HCT116 (cell line): ENCODE results near the gene CHKA. TPM values are rescaled to one million over a fixed set of nuclear protein-coding genes. Genes with fewer than 3 reads are reported as not detected.

ENCODE experiments used
- ATAC-seq: fragments of 200-7000 bp; cut with Tn5 transposase; 2 replicates; pipeline ENCODE4 v1.9.1; 2020; ENCODE audit warnings: mild to moderate bottlenecking, moderate library complexity
- Bru-seq: library from RNA; stranded (reverse); fragments of 400-500 nt; gene quantifications from one replicate; lab custom pipeline; 2021; lab: Mats Ljungman, UMichigan
- BruChase-seq, 2 experiments: library from RNA; stranded (reverse); fragments of 400-500 nt; gene quantifications; one replicate each; lab custom pipeline; 2021; lab: Mats Ljungman, UMichigan
- BruUV-seq: library from RNA; stranded (reverse); fragments of 400-500 nt; replicated peaks from 2 replicates; lab custom pipeline; 2021; lab: Mats Ljungman, UMichigan
- CTCF ChIA-PET: fragments of 300-600 bp; sonication (Branson Sonifier 250); formaldehyde crosslinking; loops from one replicate; lab custom pipeline; 2021; ENCODE audit warnings: antibody characterized with exemption; lab: Charles Lee
- POLR2A ChIA-PET: fragments of 300-600, 350-600 bp; sonication (Branson Sonifier 250); formaldehyde crosslinking; loops from one replicate; lab custom pipeline; 2021; ENCODE audit warnings: antibody characterized with exemption; lab: Charles Lee
- RAD21 ChIA-PET, 2 experiments: fragments of 300-600 bp; sonication (Branson Sonifier 250); formaldehyde crosslinking; loops; one replicate each; lab custom pipeline; 2023; ENCODE audit warnings: low total read pairs in 2 of 2; ENCODE audit not compliant: uncharacterized antibody in 2 of 2, unreplicated experiment in 2 of 2, low non-redundant PET in 1 of 2; lab: Charles Lee
- DNase-seq: peaks from one replicate; pipeline ENCODE4 v3.0.0-alpha.2; 2010; ENCODE audit warnings: low read depth, low spot score
- H2AFZ ChIP-seq: fragments of 200-600 bp; shearing (Covaris generic), sonication (generic); 2 replicates; pipeline ENCODE4 v1.6.1; 2017; ENCODE audit warnings: low read depth, mixed run types, mixed read lengths, antibody characterized with exemption, low read length; ENCODE audit not compliant: poor library complexity, severe bottlenecking
- H3K27ac ChIP-seq: 2 replicates; pipeline ENCODE4 v1.5.1; 2012; ENCODE audit warnings: low read depth, low read length
- H3K27me3 ChIP-seq: fragments of 200-600 bp; sonication (generic); 2 replicates; pipeline ENCODE4 v1.6.1; 2016; ENCODE audit warnings: mixed run types, low read length, mixed read lengths; ENCODE audit not compliant: insufficient read depth
- H3K36me3 ChIP-seq, 2 experiments: fragments of 200-500 bp in 1 of 2; fragments of 200-600 bp in 1 of 2; sonication (Bioruptor generic) in 1 of 2; sonication (generic) in 1 of 2; 2 replicates each; pipeline versions ENCODE4 v1.5.1 to v1.6.1; 2014 to 2016; ENCODE audit warnings: low read length in 2 of 2, inconsistent platforms in 1 of 2, mixed read lengths in 1 of 2, mixed run types in 1 of 2; ENCODE audit not compliant: insufficient read depth in 2 of 2, control insufficient read depth in 1 of 2
- H3K4me1 ChIP-seq, 2 experiments: fragments of 200-600 bp in 1 of 2; sonication (generic) in 1 of 2; 2 replicates each; pipeline versions ENCODE4 v1.5.1 to v1.6.1; 2012 to 2017; ENCODE audit warnings: low read length in 2 of 2, inconsistent platforms in 1 of 2, mild to moderate bottlenecking in 1 of 2, mixed read lengths in 1 of 2, mixed run types in 1 of 2, moderate library complexity in 1 of 2; ENCODE audit not compliant: insufficient read depth in 2 of 2, control insufficient read depth in 1 of 2
- H3K4me2 ChIP-seq: fragments of 200-600 bp; sonication (generic); 2 replicates; pipeline ENCODE4 v1.6.1; 2017; ENCODE audit warnings: mixed run types, low read length, mixed read lengths
- H3K4me3 ChIP-seq, 2 experiments: fragments of 200-600 bp in 1 of 2; sonication (generic) in 1 of 2; replicated peaks in 1 of 2; 2 replicates each; pipeline ENCODE4 v1.5.1; 2011 to 2016; ENCODE audit warnings: low read length in 2 of 2, control low read depth in 1 of 2, low read depth in 1 of 2, mild to moderate bottlenecking in 1 of 2, mixed read lengths in 1 of 2, mixed run types in 1 of 2
- H3K79me2 ChIP-seq: fragments of 200-600 bp; sonication (generic); 2 replicates; pipeline ENCODE4 v1.6.1; 2017; ENCODE audit warnings: mild to moderate bottlenecking, mixed run types, low read length, moderate library complexity, mixed read lengths; ENCODE audit not compliant: insufficient read depth
- H3K9ac ChIP-seq: fragments of 200-600 bp; sonication (generic); 2 replicates; pipeline ENCODE4 v1.6.1; 2016; ENCODE audit warnings: low read length, mixed read lengths
- H3K9me2 ChIP-seq: fragments of 200-600 bp; sonication (generic), shearing (Covaris generic); 2 replicates; pipeline ENCODE4 v1.6.1; 2017; ENCODE audit warnings: mixed run types, mild to moderate bottlenecking, moderate library complexity; ENCODE audit not compliant: insufficient read depth
- H3K9me3 ChIP-seq, 2 experiments: fragments of 200-500 bp in 1 of 2; fragments of 200-600 bp in 1 of 2; sonication (Bioruptor generic) in 1 of 2; sonication (generic) in 1 of 2; 2 replicates each; pipeline ENCODE4 v1.6.1; 2014 to 2017; ENCODE audit warnings: low read length in 2 of 2, mixed read lengths in 2 of 2, inconsistent platforms in 1 of 2, low read depth in 1 of 2, mild to moderate bottlenecking in 1 of 2, mixed run types in 1 of 2, moderate library complexity in 1 of 2; ENCODE audit not compliant: control insufficient read depth in 1 of 2, insufficient read depth in 1 of 2
- H4K20me1 ChIP-seq: fragments of 200-600 bp; sonication (generic), shearing (Covaris generic); 2 replicates; pipeline ENCODE4 v1.6.1; 2017; ENCODE audit warnings: mixed run types, mild to moderate bottlenecking, moderate library complexity; ENCODE audit not compliant: insufficient read depth
- EGR1 ChIP-seq: IDR thresholded peaks from 2 replicates; pipeline ENCODE4 v1.6.1; 2012; ENCODE audit warnings: low read depth
- EZH2phosphoT487 ChIP-seq: fragments of 200-600 bp; IDR thresholded peaks from 2 replicates; pipeline ENCODE4 v1.6.1; 2018; ENCODE audit warnings: antibody characterized with exemption, borderline replicate concordance
- POLR2A ChIP-seq: IDR thresholded peaks from 2 replicates; pipeline ENCODE4 v1.7.0; 2011; ENCODE audit warnings: borderline replicate concordance; ENCODE audit not compliant: insufficient read depth, insufficient read length; ENCODE audit errors: extremely low read depth
- POLR2AphosphoS5 ChIP-seq: IDR thresholded peaks from 2 replicates; pipeline ENCODE4 v1.6.1; 2011; ENCODE audit warnings: mild to moderate bottlenecking, low read depth, low read length, moderate library complexity
- RAD21 ChIP-seq: IDR thresholded peaks from 2 replicates; pipeline ENCODE4 v1.6.1; 2012; ENCODE audit warnings: low read depth, mild to moderate bottlenecking
- SIN3A ChIP-seq: IDR thresholded peaks from 2 replicates; pipeline ENCODE4 v1.6.1; 2012; ENCODE audit warnings: low read depth
- SP1 ChIP-seq: IDR thresholded peaks from 2 replicates; pipeline ENCODE4 v1.6.1; 2012; ENCODE audit warnings: low read depth
- TCF7L2 ChIP-seq: IDR thresholded peaks from 2 replicates; pipeline ENCODE4 v1.7.0; 2011; ENCODE audit warnings: borderline replicate concordance, inconsistent platforms; ENCODE audit not compliant: insufficient read depth, insufficient read length; ENCODE audit errors: extremely low read depth
- ZFX ChIP-seq: fragments of 450-650 bp; IDR thresholded peaks from 2 replicates; pipeline ENCODE4 v1.6.1; 2017
- intact Hi-C: fragments of 100-400 bp; cut with micrococcal nuclease; formaldehyde crosslinking; loops from 2 replicates; pipeline ENCODE4 v1.10.0; 2022
- long read RNA-seq: library from polyadenylated mRNA; unstranded; transcript quantifications from one replicate; pipeline ENCODE4 v2.0.0, GENCODE V29; 2021; ENCODE audit not compliant: unreplicated experiment
- polyA plus RNA-seq: library from polyadenylated mRNA; unstranded; fragments of >200 nt; gene quantifications from 2 replicates; pipeline ENCODE4 v1.2.1, GENCODE V29; 2012; ENCODE audit warnings: missing spikeins
- total RNA-seq: library from RNA; stranded (reverse); gene quantifications from one replicate; pipeline ENCODE4 v1.2.1, GENCODE V29; 2021; ENCODE audit not compliant: unreplicated experiment
- TF ChIP-seq, protein P1 (sequence below): IDR thresholded peaks from 2 replicates; pipeline ENCODE4 v1.6.1; 2012
- TF ChIP-seq, protein P2 (sequence below): IDR thresholded peaks from 2 replicates; pipeline ENCODE4 v1.6.1; 2011; ENCODE audit warnings: mild to moderate bottlenecking, low read length, moderate library complexity; ENCODE audit not compliant: insufficient replicate concordance; ENCODE audit errors: extremely low read depth
- TF ChIP-seq, protein P3 (sequence below): IDR thresholded peaks from 2 replicates; pipeline ENCODE4 v1.6.1; 2012; ENCODE audit warnings: low read depth

The CHKA gene
- total RNA-seq (33.1 TPM), Bru-seq, nascent RNA (percentile 87 among the genes with signal in this experiment), BruChase-seq, experiment 1, labeled RNA remaining after a 6-hour chase (percentile 68 among the genes with signal in this experiment), BruChase-seq, experiment 2, labeled RNA remaining after a 2-hour chase (percentile 70 among the genes with signal in this experiment)
- polyA plus RNA-seq: 12.6 and 15.6 TPM in 2 replicates
- long read RNA-seq, transcript CHKA-201 (12 exons, 2,530 nt): major isoform, 79 of 125 reads
- long read RNA-seq, transcript CHKA-202 (11 exons, 1,755 nt): minor isoform, 16 of 125 reads
- long read RNA-seq, partial matches to known transcripts: 7 of 125 reads
- long read RNA-seq, other reads (novel, unspliced or antisense): 23 of 125 reads

DNA sequence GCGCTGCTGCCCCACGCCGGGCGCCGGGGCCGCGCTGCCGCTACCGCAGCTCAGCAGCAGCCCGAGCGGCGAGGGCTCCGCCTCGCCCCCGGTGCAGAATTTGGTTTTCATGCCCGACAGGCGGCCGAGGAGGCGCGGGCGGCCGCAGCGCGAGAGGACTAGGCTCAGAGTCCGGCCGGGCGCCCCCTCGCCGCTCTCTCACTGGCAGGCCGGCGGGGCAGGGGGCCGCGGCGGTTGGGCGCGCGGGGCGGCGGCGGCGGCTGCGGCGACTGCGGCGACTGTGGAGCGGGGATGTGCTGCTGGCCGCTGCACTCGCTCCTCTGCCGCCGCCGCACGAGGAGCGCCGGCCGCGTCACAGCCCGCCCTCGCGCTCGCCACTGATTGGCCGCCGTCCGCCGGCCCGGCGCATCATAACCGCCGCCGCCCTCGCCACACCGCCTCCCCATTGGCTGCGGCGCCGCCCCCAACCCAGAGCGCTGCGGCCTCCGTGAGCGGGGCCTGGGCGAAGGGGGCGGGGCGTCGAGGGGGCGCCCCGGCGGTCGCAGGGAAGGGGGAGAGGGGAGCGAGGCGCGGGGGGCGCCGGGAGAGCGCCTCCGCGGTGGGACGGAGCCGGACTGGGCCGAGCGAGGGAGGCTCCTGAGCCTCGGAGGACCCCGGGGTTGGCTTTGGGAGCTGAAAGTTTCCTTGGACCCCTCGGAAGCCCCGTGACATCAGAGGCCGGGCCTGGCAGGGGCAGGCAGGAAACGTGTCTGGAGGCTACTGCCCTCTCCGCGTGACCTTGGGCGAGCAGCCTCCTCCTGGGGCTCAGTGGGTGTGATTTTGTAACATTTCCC, at the start of gene CHKA:
TSS of gene CHKA (minus strand) at position 322 of the 833 bp plus-strand sequence. CDS start at position 111, 211 bp downstream.
- Histone ChIP-seq H3K9ac (peak within 1 kb of the TSS; percentile 74), H3K4me3 (peak within 1 kb of the TSS; percentile 58 to 70), H3K4me1 (peaks cover 46 to 81% of the 10 kb centered on the region in 2 experiments), H3K27ac (peak within 1 kb of the TSS; percentile 74), H4K20me1 (peaks cover 8% of the 10 kb centered on the region; the same call in 1 of the 2 replicates), H3K9me3 (no peaks in the 10 kb centered on the region), H3K4me2 (peak within 1 kb of the TSS; percentile 92), H2AFZ (no peak within 1 kb of the TSS), H3K9me2 (no peaks in the 10 kb centered on the region), H3K79me2 (peaks cover 40% of the 10 kb centered on the region), H3K27me3 (no peaks in the 10 kb centered on the region), H3K36me3 (no peaks in the 10 kb centered on the region)
- no TSS peak for BruUV-seq
- ATAC-seq: peak; percentile 91
- ChIA-PET CTCF (no interaction called here), RAD21 (no interaction called here), POLR2A (no interaction called here)
- TF ChIP-seq POLR2AphosphoS5 (peak; percentile 71), TCF7L2 (peak; percentile 32), SIN3A (no peak), EZH2phosphoT487 (no peak), SP1 (peak; percentile 77), EGR1 (peak; percentile 56), ZFX (no peak; the same call in 1 of the 2 replicates), RAD21 (no peak), POLR2A (peak; percentile 56)
- TF ChIP-seq, protein P1, sequence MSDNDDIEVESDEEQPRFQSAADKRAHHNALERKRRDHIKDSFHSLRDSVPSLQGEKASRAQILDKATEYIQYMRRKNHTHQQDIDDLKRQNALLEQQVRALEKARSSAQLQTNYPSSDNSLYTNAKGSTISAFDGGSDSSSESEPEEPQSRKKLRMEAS: peak; percentile 82
- TF ChIP-seq, protein P2, sequence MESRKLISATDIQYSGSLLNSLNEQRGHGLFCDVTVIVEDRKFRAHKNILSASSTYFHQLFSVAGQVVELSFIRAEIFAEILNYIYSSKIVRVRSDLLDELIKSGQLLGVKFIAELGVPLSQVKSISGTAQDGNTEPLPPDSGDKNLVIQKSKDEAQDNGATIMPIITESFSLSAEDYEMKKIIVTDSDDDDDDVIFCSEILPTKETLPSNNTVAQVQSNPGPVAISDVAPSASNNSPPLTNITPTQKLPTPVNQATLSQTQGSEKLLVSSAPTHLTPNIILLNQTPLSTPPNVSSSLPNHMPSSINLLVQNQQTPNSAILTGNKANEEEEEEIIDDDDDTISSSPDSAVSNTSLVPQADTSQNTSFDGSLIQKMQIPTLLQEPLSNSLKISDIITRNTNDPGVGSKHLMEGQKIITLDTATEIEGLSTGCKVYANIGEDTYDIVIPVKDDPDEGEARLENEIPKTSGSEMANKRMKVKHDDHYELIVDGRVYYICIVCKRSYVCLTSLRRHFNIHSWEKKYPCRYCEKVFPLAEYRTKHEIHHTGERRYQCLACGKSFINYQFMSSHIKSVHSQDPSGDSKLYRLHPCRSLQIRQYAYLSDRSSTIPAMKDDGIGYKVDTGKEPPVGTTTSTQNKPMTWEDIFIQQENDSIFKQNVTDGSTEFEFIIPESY: no peak
- TF ChIP-seq, protein P3, sequence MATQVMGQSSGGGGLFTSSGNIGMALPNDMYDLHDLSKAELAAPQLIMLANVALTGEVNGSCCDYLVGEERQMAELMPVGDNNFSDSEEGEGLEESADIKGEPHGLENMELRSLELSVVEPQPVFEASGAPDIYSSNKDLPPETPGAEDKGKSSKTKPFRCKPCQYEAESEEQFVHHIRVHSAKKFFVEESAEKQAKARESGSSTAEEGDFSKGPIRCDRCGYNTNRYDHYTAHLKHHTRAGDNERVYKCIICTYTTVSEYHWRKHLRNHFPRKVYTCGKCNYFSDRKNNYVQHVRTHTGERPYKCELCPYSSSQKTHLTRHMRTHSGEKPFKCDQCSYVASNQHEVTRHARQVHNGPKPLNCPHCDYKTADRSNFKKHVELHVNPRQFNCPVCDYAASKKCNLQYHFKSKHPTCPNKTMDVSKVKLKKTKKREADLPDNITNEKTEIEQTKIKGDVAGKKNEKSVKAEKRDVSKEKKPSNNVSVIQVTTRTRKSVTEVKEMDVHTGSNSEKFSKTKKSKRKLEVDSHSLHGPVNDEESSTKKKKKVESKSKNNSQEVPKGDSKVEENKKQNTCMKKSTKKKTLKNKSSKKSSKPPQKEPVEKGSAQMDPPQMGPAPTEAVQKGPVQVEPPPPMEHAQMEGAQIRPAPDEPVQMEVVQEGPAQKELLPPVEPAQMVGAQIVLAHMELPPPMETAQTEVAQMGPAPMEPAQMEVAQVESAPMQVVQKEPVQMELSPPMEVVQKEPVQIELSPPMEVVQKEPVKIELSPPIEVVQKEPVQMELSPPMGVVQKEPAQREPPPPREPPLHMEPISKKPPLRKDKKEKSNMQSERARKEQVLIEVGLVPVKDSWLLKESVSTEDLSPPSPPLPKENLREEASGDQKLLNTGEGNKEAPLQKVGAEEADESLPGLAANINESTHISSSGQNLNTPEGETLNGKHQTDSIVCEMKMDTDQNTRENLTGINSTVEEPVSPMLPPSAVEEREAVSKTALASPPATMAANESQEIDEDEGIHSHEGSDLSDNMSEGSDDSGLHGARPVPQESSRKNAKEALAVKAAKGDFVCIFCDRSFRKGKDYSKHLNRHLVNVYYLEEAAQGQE: no peak
- TF ChIP-seq, all 23 proteins: peak for 6
- DNase-seq: peak; percentile 64
- intact Hi-C loops: loop anchor here (10.0 kb wide), 1 partner anchor 86 kb away; the partner anchor contains the start of genes NDUFS8 and TCIRG1
